Smooth muscle cell (in vitro differentiated cells): ENCODE data around the gene CST8. TPM values are rescaled to one million over a fixed set of nuclear protein-coding genes. Genes with fewer than 3 reads are reported as not detected.

Experiments used
- DNase-seq: peaks from one replicate; lab custom pipeline; 2025; ENCODE audit not compliant: unreplicated experiment; lab: John Stamatoyannopoulos, UW
- H2AFZ ChIP-seq: fragments of 200-600 bp; sonication (generic); 2 replicates; pipeline ENCODE4 v1.6.0; 2016; ENCODE audit warnings: antibody characterized with exemption, low read depth, mild to moderate bottlenecking
- H3F3A ChIP-seq: fragments of 200-600 bp; sonication (generic); 2 replicates; pipeline ENCODE4 v1.6.0; 2017; ENCODE audit warnings: antibody characterized with exemption, low read depth
- H3K27ac ChIP-seq: fragments of 200-600 bp; sonication (generic); 2 replicates; pipeline ENCODE4 v1.5.1; 2016; ENCODE audit warnings: low read depth, mild to moderate bottlenecking
- H3K27me3 ChIP-seq: fragments of 200-600 bp; sonication (generic); 2 replicates; pipeline ENCODE4 v1.6.1; 2016; ENCODE audit warnings: low read depth, mild to moderate bottlenecking
- H3K36me3 ChIP-seq: fragments of 200-600 bp; sonication (generic); 2 replicates; pipeline ENCODE4 v1.5.1; 2016; ENCODE audit warnings: low read depth
- H3K4me1 ChIP-seq: fragments of 200-600 bp; sonication (generic); 2 replicates; pipeline ENCODE4 v1.5.1; 2016; ENCODE audit warnings: low read depth
- H3K4me2 ChIP-seq: fragments of 200-600 bp; sonication (generic); 2 replicates; pipeline ENCODE4 v1.6.0; 2016; ENCODE audit warnings: mild to moderate bottlenecking
- H3K4me3 ChIP-seq: fragments of 200-600 bp; sonication (generic); 2 replicates; pipeline ENCODE4 v1.5.1; 2016; ENCODE audit warnings: mild to moderate bottlenecking
- H3K79me2 ChIP-seq: fragments of 200-600 bp; sonication (generic); 2 replicates; pipeline ENCODE4 v1.6.0; 2016; ENCODE audit warnings: low read depth, mild to moderate bottlenecking
- H3K9ac ChIP-seq: fragments of 200-600 bp; sonication (generic); 2 replicates; pipeline ENCODE4 v1.6.0; 2016; ENCODE audit warnings: low read depth
- H3K9me3 ChIP-seq: fragments of 200-600 bp; sonication (generic); replicated peaks from 2 replicates; pipeline ENCODE4 v1.5.1; 2016; ENCODE audit warnings: low read depth
- H4K20me1 ChIP-seq: fragments of 200-600 bp; sonication (generic); 2 replicates; pipeline ENCODE4 v1.6.0; 2016; ENCODE audit warnings: low read depth
- CTCF ChIP-seq: fragments of 200-600 bp; sonication (generic); IDR thresholded peaks from 2 replicates; pipeline ENCODE4 v1.5.1; 2017; ENCODE audit warnings: borderline replicate concordance, mild to moderate bottlenecking, antibody characterized with exemption; ENCODE audit not compliant: insufficient read depth, poor library complexity, severe bottlenecking
- WGBS: methylation state at CpG from one replicate; pipeline ENCODE4 v1.1.7; 2016; ENCODE audit warnings: low lambda C conversion rate; 5-methylcytosine and 5-hydroxymethylcytosine counted together
- polyA plus RNA-seq: library from polyadenylated mRNA; unstranded; fragments of >200 nt; fragmentation: Nextera tagmentation; extraction: Ambion mirVana; gene quantifications from 2 replicates; pipeline ENCODE4 v1.2.1, GENCODE V29; 2016
- total RNA-seq: library from RNA; depleted of rRNA; stranded (reverse); fragments of >200 nt; gene quantifications from 2 replicates; pipeline ENCODE4 v1.2.3, GENCODE V29; 2014

CST8 gene
- total and polyA plus RNA-seq, 2 experiments from 2014 or later = not detected

- no peaks in the 10 kb centered on the region for H3K79me2 ChIP-seq
- H3K9ac ChIP-seq = no peak overlapping the region
- no peak for DNase-seq
- WGBS = 85% methylated on average over 6 of the region's 6 CpGs
- no peaks in the 10 kb centered on the region for H4K20me1 ChIP-seq
- no peaks in the 10 kb centered on the region for H3K27me3 ChIP-seq
- no peaks in the 10 kb centered on the region for H3F3A ChIP-seq
- H3K36me3 ChIP-seq = no peaks in the 10 kb centered on the region
- no peak for TF ChIP-seq CTCF
- H3K27ac ChIP-seq = no peak overlapping the region
- no peak overlapping the region for H2AFZ ChIP-seq
- H3K4me2 ChIP-seq = no peak overlapping the region
- H3K4me3 ChIP-seq = no peak overlapping the region
- H3K9me3 ChIP-seq = no peaks in the 10 kb centered on the region
- no peaks in the 10 kb centered on the region for H3K4me1 ChIP-seq
These were observed 28.6 kb downstream of the CST8 start for GRCh38 chr20:23519556-23519955.

GRCh38 chr20:23520185-23520584 is 29.3 kb downstream of the CST8 start:
- H3K9ac ChIP-seq = no peak overlapping the region
- no peak for DNase-seq
- H3K4me1 ChIP-seq = no peaks in the 10 kb centered on the region
- no peak overlapping the region for H3K4me2 ChIP-seq
- WGBS = 72% methylated on average over 2 of the region's 2 CpGs
- H2AFZ ChIP-seq = no peak overlapping the region
- no peaks in the 10 kb centered on the region for H4K20me1 ChIP-seq
- H3K79me2 ChIP-seq = no peaks in the 10 kb centered on the region
- H3K4me3 ChIP-seq = no peak overlapping the region
- no peaks in the 10 kb centered on the region for H3K36me3 ChIP-seq
- no peaks in the 10 kb centered on the region for H3K27me3 ChIP-seq
- H3F3A ChIP-seq = no peaks in the 10 kb centered on the region
- no peaks in the 10 kb centered on the region for H3K9me3 ChIP-seq
- TF ChIP-seq CTCF = no peak
- H3K27ac ChIP-seq = no peak overlapping the region

GRCh38 chr20:23524146-23524545 is 33.2 kb downstream of the CST8 start:
- no peak overlapping the region for H3K4me3 ChIP-seq
- H3K36me3 ChIP-seq = no peaks in the 10 kb centered on the region
- WGBS = 89% methylated on average over 10 of the region's 10 CpGs
- no peaks in the 10 kb centered on the region for H3F3A ChIP-seq
- H4K20me1 ChIP-seq = no peaks in the 10 kb centered on the region
- no peaks in the 10 kb centered on the region for H3K9me3 ChIP-seq
- no peaks in the 10 kb centered on the region for H3K27me3 ChIP-seq
- no peaks in the 10 kb centered on the region for H3K4me1 ChIP-seq
- no peak overlapping the region for H3K27ac ChIP-seq
- H2AFZ ChIP-seq = no peak overlapping the region
- no peak overlapping the region for H3K4me2 ChIP-seq
- no peak for TF ChIP-seq CTCF
- H3K79me2 ChIP-seq = no peaks in the 10 kb centered on the region
- no peak overlapping the region for H3K9ac ChIP-seq
- no peak for DNase-seq

- DNase-seq = no peak
- Histone ChIP-seq H3K4me1 (peaks cover under 1% of the 10 kb centered on the region), H4K20me1 (no peaks in the 10 kb centered on the region), H3K27me3 (no peaks in the 10 kb centered on the region), H3K4me2 (no peak overlapping the region), H3K9ac (no peak overlapping the region), H3K9me3 (no peaks in the 10 kb centered on the region), H3K27ac (no peak overlapping the region), H3K36me3 (no peaks in the 10 kb centered on the region), H2AFZ (no peak overlapping the region), H3K4me3 (no peak overlapping the region), H3F3A (no peaks in the 10 kb centered on the region), H3K79me2 (no peaks in the 10 kb centered on the region)
- no peak for TF ChIP-seq CTCF
- 95% methylated on average over 1 of the region's 1 CpG for WGBS
These were observed 35.9 kb downstream of the CST8 start for GRCh38 chr20:23526850-23527249.
